ENCODE results near the gene WDR45B. TPM values are rescaled to one million over a fixed set of nuclear protein-coding genes. Genes with fewer than 3 reads are reported as not detected.
A peak's percentile ranks its signal among the peaks of the same experiment; 100 is the strongest.

WDR45B gene
- total and polyA plus RNA-seq, 2 donors (not counting 1 experiment from before 2014, with no cell fraction given) = 54.3 to 72.7 TPM

- Histone ChIP-seq H3K79me2 (ENCODE audit: control insufficient read depth, insufficient read depth, low read length) (peaks cover 18% of the 10 kb centered on the region), H4K20me1 (ENCODE audit: control insufficient read depth, insufficient read depth, low read length, poor library complexity, severe bottlenecking) (peaks cover 15% of the 10 kb centered on the region), H2AFZ (ENCODE audit: insufficient read depth, low read depth, low read length, poor library complexity, severe bottlenecking) (no peak overlapping the region), H3K27me3 (replicated peaks in 1 of 4; ENCODE audit: control extremely low read depth in 1 of 4, control insufficient read depth in 3 of 4, insufficient read depth in 4 of 4, low read length in 3 of 4) (no peaks in the 10 kb centered on the region), H3K4me2 (replicated peaks; ENCODE audit: low read depth, low read length, poor library complexity, severe bottlenecking) (peak overlapping the region; percentile 34), H3K9ac (ENCODE audit: low read length) (no peak overlapping the region), H3K36me3 (replicated peaks in 1 of 2; ENCODE audit: control extremely low read depth in 1 of 2, control insufficient read depth in 1 of 2, extremely low read depth in 1 of 2, insufficient read depth in 2 of 2, low read length in 1 of 2) (peaks cover 0 to 45% of the 10 kb centered on the region in 2 experiments), H3K9me3 (ENCODE audit: control extremely low read depth in 1 of 3, control insufficient read depth in 2 of 3, insufficient read depth in 1 of 3, low read length in 2 of 3) (peaks cover 0 to 2% (median 0%) of the 10 kb centered on the region in 3 donors), H3K4me3 (ENCODE audit: control extremely low read depth in 1 of 5, extremely low read depth in 1 of 5, insufficient read depth in 1 of 5, low read depth in 2 of 5, low read length in 4 of 5) (no peak overlapping the region), H3K4me1 (ENCODE audit: control insufficient read depth in 2 of 2, insufficient read depth in 2 of 2, low read length in 2 of 2) (peaks cover 9 to 55% of the 10 kb centered on the region in 2 donors), H3K27ac (ENCODE audit: low read length in 2 of 2) (no peak overlapping the region)
- intact Hi-C loops (cut with micrococcal nuclease) = no loop called here
- peaks cover 57% of the 10 kb centered on the region for H3K4me1 Mint-ChIP-seq
- peak overlapping the region; percentile 41 for H3K27ac Mint-ChIP-seq
- DNase-seq = peak; percentile 54
- H3K27me3 Mint-ChIP-seq = no peaks in the 10 kb centered on the region
- ATAC-seq (ENCODE audit: low read depth) = peak; percentile 77
- ChIA-PET POLR2A (no interaction called here), CTCF (interaction anchor here (1.0 kb wide), 1 partner anchor 47 kb away, joined by 3 read pairs; no protein-coding TSS in a partner anchor)
- 54% methylated on average over 22 of the region's 26 CpGs for WGBS (ENCODE audit: insufficient coverage)
- peak overlapping the region; percentile 55 for H3K4me3 Mint-ChIP-seq
- H3K9me3 Mint-ChIP-seq (ENCODE audit: insufficient read depth) = no peaks in the 10 kb centered on the region
- TF ChIP-seq EZH2 (IDR thresholded peaks at IDR 0.05; ENCODE audit: borderline replicate concordance, insufficient read depth, low read depth, low read length, poor library complexity, severe bottlenecking) (no peak), CTCF (IDR thresholded peaks at IDR 0.05) (no peak)
These were observed 48.3 kb downstream of the WDR45B start for GRCh38 chr17:82599674-82600661.
